Left ventricle myocardium superior (tissue), 1 donor: ENCODE measurements around the gene UNC13C. TPM values are rescaled to one million over a fixed set of nuclear protein-coding genes. Genes with fewer than 3 reads are reported as not detected.

Source experiments
- ATAC-seq: fragments of 200-7000 bp; cut with Tn5 transposase; one replicate; pipeline ENCODE4 v1.9.1; 2020; ENCODE audit warnings: mild to moderate bottlenecking, moderate library complexity
- DNase-seq: peaks from one replicate; pipeline ENCODE4 v3.0.0-alpha.2; 2020
- intact Hi-C: fragments of 100-400 bp; cut with micrococcal nuclease; formaldehyde crosslinking; loops from one replicate; pipeline ENCODE4 v1.11.0; 2022
- total RNA-seq: library from RNA; stranded (reverse); fragmentation: NEBNext Ultra II Directional; extraction: Animal tissue kit (Norgen Biotek cat#: 25700); gene quantifications from one replicate; pipeline ENCODE4 v1.2.1, GENCODE V29; 2021
- donor health status: DM: no; HTN: yes; CAD: no; lungs with severe emphysema.

UNC13C gene
- total RNA-seq, 1 donor from 2014 or later = 0.07 TPM

DNA sequence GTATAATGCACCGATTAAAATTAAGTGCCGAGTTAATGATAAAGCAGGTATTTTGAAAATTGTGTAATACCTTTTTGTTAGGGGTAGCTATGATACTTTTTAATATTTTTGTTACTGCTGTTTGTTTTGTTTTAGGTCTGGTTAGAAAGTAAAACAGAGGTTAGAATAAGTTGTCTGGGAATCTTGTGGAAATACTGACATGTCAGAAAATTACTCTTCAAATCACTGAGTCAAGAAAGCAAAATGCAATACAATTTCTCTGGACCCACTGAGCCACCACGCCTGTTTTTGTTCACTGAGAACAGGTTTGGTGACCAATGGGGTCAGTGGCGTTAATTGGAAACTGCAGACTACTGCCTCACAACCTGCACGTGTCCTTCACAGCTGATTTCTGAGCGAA lies 601.6 kb downstream of the UNC13C start:
- ATAC-seq = no peak
- intact Hi-C loops = no loop called here
- DNase-seq = no peak

GRCh38 chr15:54580643-54581042 lies 602.4 kb downstream of the UNC13C start:
- no peak for DNase-seq
- ATAC-seq = no peak
- intact Hi-C loops = no loop called here

GRCh38 chr15:54582863-54583643 lies 604.8 kb downstream of the UNC13C start:
- DNase-seq (no peak), ATAC-seq (no peak)
- intact Hi-C loops = no loop called here

DNA sequence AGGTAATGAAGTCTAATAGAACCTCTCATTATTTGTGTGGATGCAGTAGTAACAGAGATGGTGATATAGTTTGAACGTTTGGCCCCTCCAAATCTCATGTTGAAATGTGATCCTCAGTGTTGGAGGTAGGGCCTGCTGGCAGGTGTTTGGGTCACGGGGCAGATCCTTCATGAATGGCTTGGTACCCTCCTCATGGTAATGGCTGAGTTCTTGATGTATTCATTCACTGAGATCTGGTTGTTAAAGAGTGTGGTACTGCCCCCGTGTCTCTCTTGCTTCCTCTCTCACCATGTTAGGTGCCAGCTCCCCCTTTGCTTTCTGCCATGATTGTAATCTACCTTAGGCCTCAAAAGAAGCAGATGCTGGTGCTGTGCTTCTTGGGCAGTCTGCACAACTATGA lies 606.8 kb downstream of the UNC13C start:
- ATAC-seq (no peak), DNase-seq (no peak)
- intact Hi-C loops = no loop called here

DNA sequence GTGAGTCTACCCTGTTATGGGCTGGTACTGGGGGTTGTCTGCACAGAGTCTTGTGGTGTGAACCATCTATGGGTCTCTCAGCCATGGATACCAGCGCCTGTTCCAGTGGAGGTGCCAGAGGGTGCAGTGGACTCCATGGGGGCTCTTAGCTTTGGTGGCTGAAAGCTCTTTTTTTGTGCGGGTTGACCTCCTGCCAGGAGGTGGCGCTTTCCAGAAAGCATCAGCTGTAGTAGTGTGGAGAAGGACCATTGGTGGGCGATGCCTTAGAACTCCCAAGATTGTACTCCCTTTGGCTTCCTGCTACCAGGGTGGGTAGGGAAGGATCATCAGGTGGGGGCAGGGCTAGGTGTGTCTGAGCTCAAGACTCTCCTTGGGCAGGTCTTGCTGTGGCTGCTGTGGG lies 615.9 kb downstream of the UNC13C start:
- intact Hi-C loops = no loop called here
- ATAC-seq (no peak), DNase-seq (no peak)

GRCh38 chr15:54599386-54599785 lies 621.1 kb downstream of the UNC13C start:
- ATAC-seq (no peak), DNase-seq (no peak)
- intact Hi-C loops = no loop called here

DNA sequence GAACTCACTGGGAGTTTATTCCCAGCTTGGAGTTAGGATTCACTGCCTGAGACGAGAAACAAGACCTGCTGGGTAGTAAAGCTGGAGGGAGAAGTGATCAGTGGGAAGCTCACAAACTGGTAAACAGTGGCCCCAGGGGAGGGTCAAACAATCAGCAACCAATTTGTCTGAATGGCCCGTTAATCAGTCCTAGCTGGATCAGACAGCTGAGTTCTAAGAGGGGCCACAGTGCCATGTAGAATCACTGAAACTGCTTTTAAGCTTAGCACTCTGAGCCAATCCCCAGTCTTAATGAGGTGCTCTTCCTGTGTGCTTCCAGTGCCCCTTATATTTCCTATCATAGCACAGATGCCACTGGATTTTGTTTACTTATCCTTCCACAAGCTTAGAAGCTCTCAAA lies 626.8 kb downstream of the UNC13C start:
- intact Hi-C loops = no loop called here
- DNase-seq = no peak
- no peak for ATAC-seq

GRCh38 chr15:54605556-54605955 lies 627.3 kb downstream of the UNC13C start:
- ATAC-seq (no peak), DNase-seq (no peak)
- intact Hi-C loops = no loop called here

GRCh38 chr15:54608876-54609835 lies 630.9 kb downstream of the UNC13C start:
- DNase-seq (no peak), ATAC-seq (no peak)
- intact Hi-C loops = no loop called here

DNA sequence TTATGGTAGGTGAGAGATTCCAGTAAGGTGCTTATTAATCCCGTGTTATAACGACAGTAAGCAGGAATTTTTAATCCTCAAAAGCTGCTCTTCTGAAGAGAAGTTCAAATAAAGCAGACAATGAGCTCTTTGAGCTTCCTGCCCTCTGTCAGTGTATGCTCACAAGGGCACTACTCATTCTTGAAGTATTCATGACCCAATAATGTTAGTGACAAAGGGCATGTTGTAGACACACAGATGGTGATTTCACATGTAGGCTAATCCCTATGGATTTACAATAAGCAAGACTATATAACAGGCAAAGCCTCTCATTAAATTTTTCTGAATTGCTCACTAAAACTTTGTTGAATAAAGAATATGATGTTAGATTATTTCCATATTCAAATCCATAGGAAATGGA lies 639.9 kb downstream of the UNC13C start:
- no peak for ATAC-seq
- no peak for DNase-seq
- intact Hi-C loops = no loop called here

DNA sequence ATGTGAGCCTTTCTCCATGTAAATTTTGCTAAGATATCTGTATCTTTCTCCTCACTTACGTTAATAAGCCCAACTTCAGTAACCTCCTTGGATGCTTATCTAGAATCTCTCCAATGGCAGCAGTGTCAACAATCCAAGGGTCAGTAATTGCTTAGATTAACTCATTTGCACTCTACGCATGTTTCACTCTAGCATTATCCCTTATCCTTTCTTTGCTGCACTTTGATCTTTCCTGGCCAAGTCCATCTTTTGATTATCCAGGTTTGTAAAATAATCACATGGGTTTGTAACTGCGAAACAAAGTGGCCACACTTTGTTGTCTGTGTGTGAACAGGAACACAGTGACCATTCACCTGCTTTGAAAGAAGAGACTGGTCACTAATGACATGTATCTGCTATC lies 640.9 kb downstream of the UNC13C start:
- DNase-seq = no peak
- no peak for ATAC-seq
- intact Hi-C loops = no loop called here

GRCh38 chr15:54620916-54621315 lies 642.7 kb downstream of the UNC13C start:
- intact Hi-C loops = no loop called here
- ATAC-seq (no peak), DNase-seq (no peak)

- ATAC-seq = no peak
- intact Hi-C loops = no loop called here
These were observed 657.9 kb downstream of the UNC13C start for GRCh38 chr15:54636147-54636546.

GRCh38 chr15:54638666-54639065 lies 660.4 kb downstream of the UNC13C start:
- ATAC-seq (no peak), DNase-seq (no peak)
- intact Hi-C loops = no loop called here

More at GRCh38 chr15:54636147-54636546, 657.9 kb downstream of the UNC13C start:
- DNase-seq = no peak

- intact Hi-C loops = no loop called here
- ATAC-seq (no peak), DNase-seq (no peak)
These were observed 662.6 kb downstream of the UNC13C start for GRCh38 chr15:54640873-54641272.

- ATAC-seq = no peak
- no peak for DNase-seq
- intact Hi-C loops = no loop called here
These were observed 666.6 kb downstream of the UNC13C start for GRCh38 chr15:54644796-54645195.

- intact Hi-C loops = no loop called here
- ATAC-seq = no peak
These were observed 681.4 kb downstream of the UNC13C start for GRCh38 chr15:54659646-54660045.

DNA sequence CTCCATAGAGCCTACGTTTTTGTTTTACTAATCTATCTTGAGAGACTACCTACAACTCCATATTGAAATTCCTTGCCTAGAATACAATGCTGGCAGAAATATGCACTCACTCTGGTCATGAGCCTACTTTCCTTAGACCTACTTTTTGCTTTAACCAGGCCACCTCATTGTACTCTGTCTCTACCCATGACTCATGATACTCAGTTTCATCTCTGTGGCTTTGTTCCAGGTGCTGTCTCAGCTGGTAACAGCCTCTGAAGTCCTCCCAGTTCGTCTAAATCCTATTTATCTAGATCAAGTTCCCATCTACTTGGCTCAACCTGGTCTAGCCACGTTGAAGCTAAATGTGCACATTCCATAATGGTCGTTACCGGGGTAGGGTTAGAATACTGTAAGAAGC lies 682.1 kb downstream of the UNC13C start:
- ATAC-seq (no peak), DNase-seq (no peak)
- intact Hi-C loops = no loop called here

More at GRCh38 chr15:54659646-54660045, 681.4 kb downstream of the UNC13C start:
- no peak for DNase-seq

DNA sequence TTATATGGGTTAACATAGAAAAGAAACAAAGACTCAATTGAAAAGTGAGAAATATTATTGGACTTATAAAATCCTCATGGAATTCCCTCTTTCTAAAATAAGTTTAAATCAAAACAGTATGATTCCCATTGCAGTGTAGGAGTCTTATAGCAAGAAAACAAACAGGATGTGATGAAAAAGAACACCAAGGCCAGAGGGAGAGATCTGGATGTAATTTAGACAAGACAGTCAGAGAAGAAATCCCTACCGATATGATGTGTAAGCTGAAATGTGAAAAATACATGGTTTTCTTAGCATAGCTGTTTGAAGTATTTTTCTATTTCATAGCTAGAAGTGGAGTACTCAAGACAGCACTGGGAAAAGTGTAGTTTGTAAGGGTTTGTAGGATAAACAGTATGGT lies 697.0 kb downstream of the UNC13C start:
- DNase-seq (no peak), ATAC-seq (no peak)
- intact Hi-C loops = no loop called here

DNA sequence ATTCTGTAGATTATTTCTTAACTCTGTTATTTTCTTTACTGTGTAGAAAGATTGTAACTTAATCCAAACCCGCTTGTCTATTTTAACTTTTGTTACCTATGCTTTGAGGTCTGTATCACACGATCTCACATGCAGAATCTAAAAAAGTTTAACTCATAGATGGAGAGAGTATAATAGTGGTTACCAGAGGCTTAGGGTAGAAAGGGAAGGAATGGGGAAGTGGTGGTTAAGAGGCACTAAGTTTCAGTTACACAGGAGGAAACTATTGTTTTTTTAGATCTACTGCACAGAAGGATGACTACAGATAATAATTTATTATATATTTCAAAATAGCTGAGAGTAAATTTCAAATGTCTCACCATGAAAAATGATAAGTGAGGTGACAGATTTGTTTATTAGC lies 703.3 kb downstream of the UNC13C start:
- intact Hi-C loops = no loop called here
- no peak for DNase-seq
- no peak for ATAC-seq
